Endothelial cell of umbilical vein (primary cell): ENCODE measurements around the gene SAAL1. TPM values are rescaled to one million over a fixed set of nuclear protein-coding genes. Genes with fewer than 3 reads are reported as not detected.

Experiments
- BruUV-seq: library from RNA; stranded (reverse); fragments of 400-500 nt; replicated peaks from 2 replicates; lab custom pipeline; 2021; lab: Mats Ljungman, UMichigan
- CTCF ChIA-PET: fragments of 300-600, 350-600 bp; sonication (Branson Sonifier 250); formaldehyde crosslinking; loops from one replicate; lab custom pipeline; 2021; ENCODE audit warnings: antibody characterized with exemption, inconsistent platforms; lab: Charles Lee
- POLR2A ChIA-PET: fragments of 300-600, 350-600 bp; sonication (Branson Sonifier 250); formaldehyde crosslinking; loops from one replicate; lab custom pipeline; 2021; ENCODE audit warnings: antibody characterized with exemption, inconsistent platforms; lab: Charles Lee
- DNase-seq: peaks from one replicate; pipeline ENCODE4 v3.0.0-alpha.2; 2011; ENCODE audit warnings: low read depth, low spot score
- FAIRE-seq: peaks from 2 replicates; lab custom pipeline; 2011; peaks lifted over from hg19 to GRCh38; lab: Jason Lieb, UNC
- H2AFZ ChIP-seq: 2 replicates; pipeline ENCODE4 v1.6.0; 2012; ENCODE audit warnings: low read depth, low read length, control low read depth, inconsistent platforms
- H3K27ac ChIP-seq: 2 replicates; pipeline ENCODE4 v1.5.1; 2011; ENCODE audit warnings: low read depth, mild to moderate bottlenecking, control low read depth, low read length, moderate library complexity; ENCODE audit not compliant: insufficient read depth
- H3K27me3 ChIP-seq, 2 experiments: 2 replicates each; pipeline versions ENCODE4 v1.6.0 to v1.6.1; 2011; ENCODE audit warnings: low read length in 2 of 2, mixed read lengths in 1 of 2; ENCODE audit not compliant: control insufficient read depth in 2 of 2, insufficient read depth in 2 of 2
- H3K36me3 ChIP-seq, 2 experiments: 2 replicates in 1 of 2; 3 replicates in 1 of 2; pipeline ENCODE4 v1.5.1; 2011; ENCODE audit warnings: low read length in 2 of 2, mild to moderate bottlenecking in 1 of 2, moderate library complexity in 1 of 2; ENCODE audit not compliant: control insufficient read depth in 2 of 2, insufficient read depth in 2 of 2; ENCODE audit errors: extremely low read depth in 1 of 2
- H3K4me1 ChIP-seq: 3 replicates; pipeline ENCODE4 v1.5.1; 2011; ENCODE audit warnings: mild to moderate bottlenecking, low read length; ENCODE audit not compliant: control insufficient read depth, insufficient read depth; ENCODE audit errors: extremely low read depth
- H3K4me2 ChIP-seq: 2 replicates; pipeline ENCODE4 v1.6.1; 2011; ENCODE audit warnings: low read length, control low read depth, mixed read lengths; ENCODE audit not compliant: insufficient read depth
- H3K4me3 ChIP-seq, 3 experiments: fragments of 200-600 bp in 1 of 3; sonication (generic), shearing (Covaris generic) in 1 of 3; replicated peaks in 1 of 3; 2 replicates each; pipeline ENCODE4 v1.5.1; 2011 to 2016; ENCODE audit warnings: control low read depth in 3 of 3, low read length in 3 of 3, mild to moderate bottlenecking in 2 of 3, inconsistent platforms in 1 of 3, low read depth in 1 of 3, moderate library complexity in 1 of 3; ENCODE audit not compliant: insufficient read depth in 1 of 3
- H3K79me2 ChIP-seq: 2 replicates; pipeline ENCODE4 v1.6.0; 2012; ENCODE audit warnings: low read length, inconsistent platforms; ENCODE audit not compliant: control insufficient read depth, insufficient read depth
- H3K9ac ChIP-seq: replicated peaks from 2 replicates; pipeline ENCODE3; 2011; ENCODE audit warnings: low read length, control low read depth; ENCODE audit not compliant: insufficient read depth; ENCODE audit errors: extremely low read depth
- H3K9me1 ChIP-seq: replicated peaks from 3 replicates; pipeline ENCODE4 v1.6.0; 2011; ENCODE audit warnings: mild to moderate bottlenecking, low read length; ENCODE audit not compliant: control insufficient read depth, insufficient read depth; ENCODE audit errors: extremely low read depth
- H3K9me3 ChIP-seq: replicated peaks from 2 replicates; pipeline ENCODE4 v1.5.1; 2012; ENCODE audit warnings: low read length, inconsistent platforms; ENCODE audit not compliant: control insufficient read depth, insufficient read depth
- H4K20me1 ChIP-seq: replicated peaks from 2 replicates; pipeline ENCODE3; 2011; ENCODE audit warnings: mild to moderate bottlenecking, low read length; ENCODE audit not compliant: control insufficient read depth, insufficient read depth; ENCODE audit errors: extremely low read depth
- CTCF ChIP-seq, 2 donors: IDR thresholded peaks; 1 replicate in 1 of 2; 2 replicates in 1 of 2; pipeline ENCODE4 v1.5.1; 2011; ENCODE audit warnings: low read length in 2 of 2, mild to moderate bottlenecking in 2 of 2, moderate library complexity in 2 of 2, control low read depth in 1 of 2, inconsistent platforms in 1 of 2, low read depth in 1 of 2; ENCODE audit not compliant: insufficient read depth in 1 of 2; ENCODE audit errors: extremely low read depth in 1 of 2
- EZH2 ChIP-seq: IDR thresholded peaks from 2 replicates; pipeline ENCODE4 v1.6.1; 2012; ENCODE audit warnings: borderline replicate concordance, low read depth, mild to moderate bottlenecking, moderate library complexity, low read length, inconsistent platforms; ENCODE audit not compliant: severe bottlenecking
- FOS ChIP-seq: IDR thresholded peaks from 2 replicates; pipeline ENCODE4 v1.6.1; 2011; ENCODE audit warnings: mild to moderate bottlenecking, low read length, moderate library complexity, borderline replicate concordance; ENCODE audit not compliant: insufficient read depth
- GATA2 ChIP-seq: IDR thresholded peaks from 2 replicates; pipeline ENCODE4 v1.7.0; 2011; ENCODE audit warnings: low read depth, mild to moderate bottlenecking, moderate library complexity, mixed read lengths, low read length; ENCODE audit not compliant: insufficient read length, insufficient read depth
- JUN ChIP-seq: IDR thresholded peaks from 2 replicates; pipeline ENCODE4 v1.6.1; 2011; ENCODE audit warnings: borderline replicate concordance, low read depth; ENCODE audit not compliant: insufficient read length, insufficient read depth
- MAX ChIP-seq: IDR thresholded peaks from 2 replicates; pipeline ENCODE4 v1.6.1; 2011; ENCODE audit not compliant: insufficient read depth, insufficient read length
- MYC ChIP-seq: IDR thresholded peaks from one replicate; pipeline ENCODE4 v1.6.1; 2011; ENCODE audit warnings: mild to moderate bottlenecking, low read depth, low read length
- POLR2A ChIP-seq: IDR thresholded peaks from 2 replicates; pipeline ENCODE4 v1.6.1; 2012; ENCODE audit warnings: low read depth, mild to moderate bottlenecking, control low read depth, low read length
- POLR2AphosphoS5 ChIP-seq: IDR thresholded peaks from 2 replicates; pipeline ENCODE4 v1.6.1; 2012; ENCODE audit warnings: low read depth, mild to moderate bottlenecking, control low read depth, low read length, moderate library complexity; ENCODE audit not compliant: insufficient read depth
- dilution Hi-C: fragments of 300-500 bp; cut with MboI; formaldehyde crosslinking; loops from one replicate; pipeline ENCODE4 v1.15.0; 2019; ENCODE audit warnings: low sequenced_read_pairs; ENCODE audit not compliant: extremely low pct_ligation_motif_present
- intact Hi-C: fragments of 100-400 bp; cut with micrococcal nuclease; formaldehyde crosslinking; loops from one replicate; pipeline ENCODE4 v1.10.0; 2022
- polyA plus RNA-seq, 4 experiments: library from polyadenylated mRNA; depleted of rRNA in 3 of 4; stranded (reverse) in 3 of 4; unstranded in 1 of 4; fragments of >200 nt; gene quantifications; 2 replicates each; pipeline versions ENCODE4 v1.2.1 to v1.2.3, GENCODE V29; 2011 to 2012; ENCODE audit warnings: missing spikeins in 1 of 4
- total RNA-seq: library from RNA; stranded (reverse); gene quantifications from 2 replicates; pipeline ENCODE4 v1.2.3, GENCODE V29; 2021

SAAL1 gene
- total and polyA plus RNA-seq, 2 donors (not counting 3 experiments of a cell fraction or from before 2014, with no cell fraction given) = 9.5 to 22.1 TPM

- no TSS peak for BruUV-seq
Observed at GRCh38 chr11:18065572-18065971, 40.3 kb downstream of the SAAL1 start.

More at GRCh38 chr11:18065572-18065971, 40.3 kb downstream of the SAAL1 start:
- Histone ChIP-seq H3K4me3 (no peak overlapping the region), H3K9me1 (no peaks in the 10 kb centered on the region), H3K79me2 (no peaks in the 10 kb centered on the region), H4K20me1 (no peaks in the 10 kb centered on the region), H3K9me3 (no peaks in the 10 kb centered on the region), H3K4me1 (no peaks in the 10 kb centered on the region), H2AFZ (no peak overlapping the region), H3K27me3 (no peaks in the 10 kb centered on the region), H3K4me2 (no peak overlapping the region), H3K36me3 (no peaks in the 10 kb centered on the region), H3K9ac (no peak overlapping the region), H3K27ac (no peak overlapping the region)
- POLR2A ChIA-PET = no interaction called here
- no peak for DNase-seq
- TF ChIP-seq EZH2 (no peak), MYC (no peak), POLR2A (no peak), FOS (no peak), MAX (no peak), GATA2 (no peak), POLR2AphosphoS5 (no peak), JUN (no peak), CTCF (IDR thresholded peaks at IDR 0.05; ENCODE audit: extremely low read depth in 1 of 2, insufficient read depth in 1 of 2, low read depth in 1 of 2, low read length in 2 of 2) (no peak)
- intact Hi-C loops = no loop called here
- dilution Hi-C loops = no loop called here
- no peak for FAIRE-seq
- CTCF ChIA-PET = no interaction called here
